Transverse colon (tissue), 3 donors: Measurements from ENCODE around the gene SIPA1L2.

Experiments
- CTCF ChIP-seq, 5 experiments: fragments of 200-600 bp in 3 of 5; fragments of 450-650 bp in 2 of 5; sonication (generic) in 3 of 5; IDR thresholded peaks; 1 replicate in 2 of 5; 2 replicates in 3 of 5; pipeline ENCODE4 v1.5.1; 2016 to 2017; ENCODE audit warnings: antibody characterized with exemption in 5 of 5, inconsistent platforms in 3 of 5, mild to moderate bottlenecking in 2 of 5, moderate library complexity in 1 of 5
- EP300 ChIP-seq: sonication (generic); formaldehyde crosslinking; IDR thresholded peaks from one replicate; pipeline ENCODE4 v1.6.1; 2017; ENCODE audit warnings: antibody characterized with exemption, low read depth
- POLR2A ChIP-seq: fragments of 450-650 bp; IDR thresholded peaks from one replicate; pipeline ENCODE4 v1.6.1; 2016; ENCODE audit warnings: antibody characterized with exemption, mild to moderate bottlenecking, moderate library complexity

DNA sequence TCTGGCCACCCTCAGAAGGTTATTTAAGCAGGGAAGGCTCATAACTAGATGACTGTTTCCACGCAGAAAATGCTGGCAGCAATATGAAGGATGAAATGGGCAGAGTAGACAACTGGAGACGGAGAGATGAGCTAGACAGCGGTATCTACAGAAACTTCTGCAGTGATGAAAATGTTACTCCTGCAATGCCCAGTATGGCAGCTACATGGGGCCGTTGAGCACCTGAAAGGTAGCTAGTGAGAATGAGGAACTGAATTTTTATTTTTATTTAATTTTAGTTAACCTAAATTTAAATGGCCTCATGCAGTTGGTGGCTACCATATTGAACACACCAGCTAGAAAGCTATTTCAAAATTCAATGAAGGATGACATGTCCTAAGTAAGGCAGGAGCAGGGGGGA lies 27.3 kb downstream of the SIPA1L2 start:
- TF ChIP-seq EP300 (no peak), CTCF (IDR thresholded peaks at IDR 0.05) (peak in 4 of 5 experiments; percentile 12 to 32 (median 17)), POLR2A (no peak)
